H1 (cell line): ENCODE data around the gene OXLD1. TPM values are rescaled to one million over a fixed set of nuclear protein-coding genes. Genes with fewer than 3 reads are reported as not detected.

Source experiments
- CTCF ChIA-PET: fragments of 300-600 bp; sonication (Branson Sonifier 250); formaldehyde crosslinking; loops from one replicate; lab custom pipeline; 2021; ENCODE audit not compliant: partially characterized antibody; lab: Charles Lee
- POLR2A ChIA-PET: fragments of 300-600 bp; sonication (Branson Sonifier 250); formaldehyde crosslinking; loops from one replicate; lab custom pipeline; 2021; ENCODE audit warnings: inconsistent platforms; ENCODE audit not compliant: partially characterized antibody; lab: Charles Lee
- DNase-seq, 2 experiments: peaks; one replicate each; pipeline versions ENCODE4 v3.0.0 to v3.0.0-alpha.2; 2010 to 2022; ENCODE audit warnings: low spot score in 2 of 2, low read depth in 1 of 2, mixed read lengths in 1 of 2
- FAIRE-seq: peaks from 2 replicates; lab custom pipeline; 2011; peaks lifted over from hg19 to GRCh38; lab: Jason Lieb, UNC
- H2AFZ ChIP-seq: 2 replicates; pipeline ENCODE4 v1.8.1; 2012; ENCODE audit warnings: low read length, inconsistent platforms
- H2AK5ac ChIP-seq: 2 replicates; pipeline ENCODE4 v1.6.1; 2013; ENCODE audit warnings: low read depth, low read length
- H2BK120ac ChIP-seq: replicated peaks from 2 replicates; pipeline ENCODE3; 2013; ENCODE audit warnings: low read depth, low read length, inconsistent platforms
- H2BK12ac ChIP-seq: 2 replicates; pipeline ENCODE4 v1.6.1; 2013; ENCODE audit warnings: low read depth, low read length
- H2BK15ac ChIP-seq: 2 replicates; pipeline ENCODE4 v1.6.1; 2013; ENCODE audit warnings: low read length
- H2BK20ac ChIP-seq: 2 replicates; pipeline ENCODE4 v1.6.1; 2013; ENCODE audit warnings: low read length
- H2BK5ac ChIP-seq: 2 replicates; pipeline ENCODE4 v1.6.1; 2013; ENCODE audit warnings: low read depth, low read length
- H3K14ac ChIP-seq: 2 replicates; pipeline ENCODE4 v1.6.1; 2013; ENCODE audit warnings: inconsistent platforms; ENCODE audit not compliant: insufficient read length
- H3K18ac ChIP-seq: 2 replicates; pipeline ENCODE4 v1.6.1; 2013; ENCODE audit warnings: low read length; ENCODE audit errors: extremely low read depth
- H3K23ac ChIP-seq: 2 replicates; pipeline ENCODE4 v1.6.1; 2013; ENCODE audit warnings: inconsistent platforms; ENCODE audit not compliant: insufficient read length
- H3K23me2 ChIP-seq: 2 replicates; pipeline ENCODE4 v1.6.1; 2013; ENCODE audit warnings: low read depth, low read length
- H3K27ac ChIP-seq: 2 replicates; pipeline ENCODE4 v1.6.1; 2011; ENCODE audit warnings: low read depth, low read length, inconsistent platforms
- H3K27me3 ChIP-seq, 4 experiments: replicated peaks in 1 of 4; 1 replicate in 1 of 4; 2 replicates in 3 of 4; pipeline versions ENCODE4 v1.6.1 to v1.8.1; 2011 to 2013; ENCODE audit warnings: low read length in 3 of 4, mild to moderate bottlenecking in 3 of 4, inconsistent platforms in 2 of 4, mixed read lengths in 2 of 4, moderate library complexity in 1 of 4; ENCODE audit not compliant: control insufficient read depth in 3 of 4, insufficient read depth in 3 of 4; ENCODE audit errors: extremely low read depth in 1 of 4
- H3K36me3 ChIP-seq, 4 experiments: 2 replicates each; pipeline versions ENCODE4 v1.6.1 to v1.8.1; 2011 to 2013; ENCODE audit warnings: mild to moderate bottlenecking in 4 of 4, low read length in 3 of 4, moderate library complexity in 2 of 4, control low read depth in 1 of 4, inconsistent platforms in 1 of 4; ENCODE audit not compliant: insufficient read depth in 4 of 4, control insufficient read depth in 2 of 4
- H3K4ac ChIP-seq: replicated peaks from 2 replicates; pipeline ENCODE3; 2013; ENCODE audit warnings: low read length, low read depth, mixed read lengths, inconsistent platforms; ENCODE audit not compliant: insufficient read length
- H3K4me1 ChIP-seq, 4 experiments: replicated peaks in 1 of 4; 1 replicate in 1 of 4; 2 replicates in 3 of 4; pipeline versions ENCODE4 v1.6.1 to v1.8.1; 2011 to 2013; ENCODE audit warnings: low read length in 3 of 4, inconsistent platforms in 2 of 4, mixed read lengths in 1 of 4; ENCODE audit not compliant: insufficient read depth in 4 of 4, control insufficient read depth in 3 of 4
- H3K4me2 ChIP-seq, 2 experiments: 2 replicates each; pipeline versions ENCODE4 v1.6.1 to v1.8.1; 2011 to 2013; ENCODE audit warnings: low read depth in 2 of 2, low read length in 2 of 2, control low read depth in 1 of 2, inconsistent platforms in 1 of 2, mild to moderate bottlenecking in 1 of 2; ENCODE audit not compliant: insufficient read depth in 1 of 2
- H3K4me3 ChIP-seq, 4 experiments: fragments of 200-600, 300-600 bp in 1 of 4; sonication (generic), shearing (Covaris generic), sonication (Bioruptor Twin) in 1 of 4; 2 replicates each; pipeline versions ENCODE4 v1.5.1 to v1.8.1; 2011 to 2016; ENCODE audit warnings: low read length in 4 of 4, low read depth in 3 of 4, control low read depth in 2 of 4, inconsistent platforms in 2 of 4, mild to moderate bottlenecking in 2 of 4, mixed read lengths in 1 of 4, moderate library complexity in 1 of 4; ENCODE audit not compliant: insufficient read depth in 2 of 4; ENCODE audit errors: extremely low read depth in 1 of 4
- H3K56ac ChIP-seq: replicated peaks from 2 replicates; pipeline ENCODE3; 2013; ENCODE audit warnings: low read depth, mild to moderate bottlenecking, mixed read lengths, low read length, inconsistent platforms; ENCODE audit not compliant: insufficient read length
- H3K79me1 ChIP-seq: 2 replicates; pipeline ENCODE4 v1.6.1; 2013; ENCODE audit warnings: low read depth, low read length, control low read depth
- H3K79me2 ChIP-seq, 2 experiments: 2 replicates each; pipeline versions ENCODE4 v1.6.1 to v1.8.1; 2012 to 2013; ENCODE audit warnings: low read length in 2 of 2, mild to moderate bottlenecking in 2 of 2, inconsistent platforms in 1 of 2; ENCODE audit not compliant: insufficient read depth in 2 of 2, control insufficient read depth in 1 of 2
- H3K9ac ChIP-seq, 4 experiments: replicated peaks in 1 of 4; 1 replicate in 1 of 4; 2 replicates in 3 of 4; pipeline versions ENCODE4 v1.6.1 to v1.8.1; 2011 to 2013; ENCODE audit warnings: low read depth in 3 of 4, low read length in 3 of 4, control low read depth in 2 of 4, mild to moderate bottlenecking in 2 of 4, moderate library complexity in 2 of 4, inconsistent platforms in 1 of 4; ENCODE audit errors: extremely low read depth in 1 of 4
- H3K9me3 ChIP-seq, 2 experiments: 2 replicates each; pipeline versions ENCODE4 v1.6.1 to v1.8.1; 2012 to 2013; ENCODE audit warnings: mild to moderate bottlenecking in 2 of 2, moderate library complexity in 2 of 2, control low read depth in 1 of 2, inconsistent platforms in 1 of 2, low read depth in 1 of 2, low read length in 1 of 2, mixed read lengths in 1 of 2; ENCODE audit not compliant: insufficient read depth in 2 of 2
- H4K20me1 ChIP-seq, 2 experiments: replicated peaks in 1 of 2; 2 replicates each; pipeline versions ENCODE3 to v1.8.1; 2011 to 2013; ENCODE audit warnings: inconsistent platforms in 2 of 2, low read length in 2 of 2, mild to moderate bottlenecking in 1 of 2; ENCODE audit not compliant: insufficient read depth in 2 of 2, control insufficient read depth in 1 of 2
- H4K5ac ChIP-seq: 2 replicates; pipeline ENCODE4 v1.6.1; 2013; ENCODE audit warnings: low read length, low read depth, mixed read lengths, inconsistent platforms; ENCODE audit not compliant: insufficient read length
- H4K8ac ChIP-seq: 2 replicates; pipeline ENCODE4 v1.8.0; 2013; ENCODE audit warnings: mild to moderate bottlenecking, moderate library complexity, low read length, inconsistent platforms; ENCODE audit not compliant: insufficient read depth; ENCODE audit errors: extremely low read depth
- H4K91ac ChIP-seq: replicated peaks from 2 replicates; pipeline ENCODE3; 2013; ENCODE audit warnings: low read length, mixed read lengths, inconsistent platforms; ENCODE audit not compliant: insufficient read length
- EGR1 ChIP-seq: IDR thresholded peaks from 2 replicates; pipeline ENCODE4 v1.6.1; 2011; ENCODE audit warnings: low read depth, low read length, borderline replicate concordance
- JUN ChIP-seq: IDR thresholded peaks from 2 replicates; pipeline ENCODE4 v1.6.1; 2011; ENCODE audit warnings: low read depth, mild to moderate bottlenecking, improper control_type of control experiment, low read length
- KDM4A ChIP-seq: IDR thresholded peaks from one replicate; pipeline ENCODE4 v1.7.1; 2012; ENCODE audit warnings: low read depth, mild to moderate bottlenecking, moderate library complexity, low read length, inconsistent platforms; ENCODE audit not compliant: severe bottlenecking
- NANOG ChIP-seq: IDR thresholded peaks from 2 replicates; pipeline ENCODE4 v1.6.1; 2011; ENCODE audit warnings: low read length, low read depth, mild to moderate bottlenecking, inconsistent platforms; ENCODE audit not compliant: insufficient read depth, poor library complexity, severe bottlenecking
- POLR2A ChIP-seq, 2 experiments: IDR thresholded peaks; 1 replicate in 1 of 2; 2 replicates in 1 of 2; pipeline ENCODE4 v1.6.1; 2011; ENCODE audit warnings: low read depth in 2 of 2, low read length in 2 of 2, mild to moderate bottlenecking in 2 of 2; ENCODE audit errors: control extremely low read depth in 1 of 2
- SP2 ChIP-seq: IDR thresholded peaks from 2 replicates; pipeline ENCODE4 v1.6.1; 2012; ENCODE audit warnings: mild to moderate bottlenecking, low read length, inconsistent platforms
- TAF7 ChIP-seq: optimal IDR thresholded peaks from 2 replicates; pipeline ENCODE3; 2011; ENCODE audit warnings: low read depth, mild to moderate bottlenecking, inconsistent platforms, low read length, moderate library complexity, borderline replicate concordance
- TEAD4 ChIP-seq: IDR thresholded peaks from 2 replicates; pipeline ENCODE4 v1.6.1; 2012; ENCODE audit warnings: low read depth, low read length, inconsistent platforms, mixed read lengths
- WGBS, 2 experiments: shearing (Covaris generic) in 1 of 2; methylation state at CpG; one replicate each; pipeline versions ENCODE4 v1.1.6 to v1.1.7; 2013 to 2015; ENCODE audit warnings: low lambda C conversion rate in 2 of 2, mixed read lengths in 2 of 2, inconsistent platforms in 1 of 2, low coverage in 1 of 2, missing lambda C conversion rate in 1 of 2; ENCODE audit not compliant: insufficient replicate concordance in 2 of 2, insufficient coverage in 1 of 2, insufficient read length in 1 of 2; ENCODE audit errors: extremely low coverage in 1 of 2, missing lambda C conversion rate in 1 of 2; 5-methylcytosine and 5-hydroxymethylcytosine counted together
- polyA plus RNA-seq, 7 experiments: library from polyadenylated mRNA; depleted of rRNA in 3 of 7; stranded (reverse) in 5 of 7; unstranded in 2 of 7; fragments of >200 nt in 5 of 7; fragments of 200-250 nt in 2 of 7; gene quantifications; 1 replicate in 5 of 7; 2 replicates in 1 of 7; 4 replicates in 1 of 7; pipeline versions ENCODE4 v1.2.1 to v1.2.3, GENCODE V29; 2011 to 2013; ENCODE audit warnings: missing spikeins in 2 of 7, mixed read lengths in 2 of 7
- total RNA-seq: library from RNA; stranded (reverse); fragmentation: NEBNext Ultra II Directional; extraction: Animal tissue kit (Norgen Biotek cat#: 25700); gene quantifications from 2 replicates; pipeline ENCODE4 v1.2.1, GENCODE V29; 2021

Gene OXLD1
- total and polyA plus RNA-seq, 2 of the 8 experiments (the other 6 are each of a cell fraction or from before 2014, with no cell fraction given) = 41.5 to 61.9 TPM

DNA sequence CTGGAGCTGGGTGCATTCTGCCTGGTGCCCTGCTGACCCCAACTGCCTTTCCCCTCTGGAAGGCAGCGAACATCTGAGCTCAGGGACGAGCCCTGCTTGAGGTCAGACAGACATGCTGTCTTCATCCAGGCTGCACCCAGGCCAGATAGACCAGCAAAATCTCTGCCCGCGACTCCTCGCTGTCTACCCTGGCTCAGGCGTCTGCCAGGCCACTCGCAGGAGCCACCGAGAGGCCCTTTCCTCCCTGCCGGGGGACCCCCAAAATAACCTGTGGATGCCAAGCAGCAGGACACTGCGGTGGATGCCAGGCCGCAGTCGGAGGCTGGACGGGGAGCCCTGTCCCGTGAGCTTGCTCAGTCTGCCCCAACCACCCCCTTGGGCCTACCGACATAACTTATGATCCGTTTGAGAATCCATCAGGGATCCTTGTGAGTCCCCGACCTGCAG, 42.4 kb upstream of the OXLD1 start:
- FAIRE-seq = no peak
- no peak overlapping the region for H3K4me2 ChIP-seq

More for the DNA sequence above, 42.4 kb upstream of the OXLD1 start:
- H3K56ac ChIP-seq = no peak overlapping the region
- no peak overlapping the region for H3K18ac ChIP-seq
- no peak overlapping the region for H3K14ac ChIP-seq
- WGBS, 2 experiments = 89% methylated on average over 17 of the region's 17 CpGs; no CpG with 5 or more reads in 1 of the 2 experiments
- H3K4ac ChIP-seq = peak overlapping the region; percentile 39
- H2BK12ac ChIP-seq = no peak overlapping the region
- H4K20me1 ChIP-seq = peaks cover 4 to 10% of the 10 kb centered on the region in 2 experiments
- no peak for TF ChIP-seq TEAD4
- no peak for TF ChIP-seq JUN
- TF ChIP-seq SP2 = no peak
- TF ChIP-seq EGR1 = no peak
- no peak for TF ChIP-seq NANOG
- TF ChIP-seq POLR2A (IDR thresholded peaks at IDR 0.05; ENCODE audit: control extremely low read depth in 1 of 2, low read depth in 2 of 2, low read length in 2 of 2) = peak in 1 of 2 experiments; percentile 41; a peak in 2 of 3 replicates
- no peak for TF ChIP-seq TAF7
- no peak for TF ChIP-seq KDM4A
- TF ChIP-seq, all 59 proteins: peak for 1
- no peak overlapping the region for H2AFZ ChIP-seq
- H2BK120ac ChIP-seq = no peak overlapping the region
- H3K9me3 ChIP-seq = no peaks in the 10 kb centered on the region
- H3K36me3 ChIP-seq = peaks cover 20 to 28% (median 24%) of the 10 kb centered on the region in 4 experiments
- no peak overlapping the region for H2BK20ac ChIP-seq
- peaks cover 0 to 29% (median 23%) of the 10 kb centered on the region in 4 experiments; a peak in 5 of 7 replicates for H3K4me1 ChIP-seq
- peaks cover 24% of the 10 kb centered on the region for H3K23me2 ChIP-seq
- no peak overlapping the region for H2BK5ac ChIP-seq
- H3K27ac ChIP-seq = no peak overlapping the region
- H4K8ac ChIP-seq = no peak overlapping the region
- no peaks in the 10 kb centered on the region; a peak in 2 of 7 replicates for H3K27me3 ChIP-seq
- H2AK5ac ChIP-seq = no peak overlapping the region
- POLR2A ChIA-PET = interaction anchor here (0.7 to 17.2 kb wide), 13 partner anchors 15 to 480 kb away, joined by 3 to 436 read pairs (median 3); partner anchors contain the start of genes ARL16, FAAP100, HGS and MCRIP1
- H3K9ac ChIP-seq = no peak overlapping the region
- peaks cover 9 to 21% of the 10 kb centered on the region in 2 experiments; a peak in 3 of 4 replicates for H3K79me2 ChIP-seq
- H2BK15ac ChIP-seq = no peak overlapping the region
- H4K5ac ChIP-seq = no peak overlapping the region
- no peak overlapping the region for H3K23ac ChIP-seq
- peaks cover 16% of the 10 kb centered on the region for H3K79me1 ChIP-seq
- H4K91ac ChIP-seq = no peak overlapping the region
- CTCF ChIA-PET = interaction anchor here (0.7 to 1.9 kb wide), 4 partner anchors 13 to 161 kb away, joined by 3 to 5 read pairs (median 4); partner anchors contain the start of genes ARL16 and HGS
- DNase-seq = no peak
- no peak overlapping the region for H3K4me3 ChIP-seq
